SHP77 (cell line): Measurements from ENCODE around the gene MAP3K7.

Experiments used
- DNase-seq, 2 experiments: peaks; one replicate each; lab custom pipeline; 2025; lab: John Stamatoyannopoulos, UW

MAP3K7 gene

DNA sequence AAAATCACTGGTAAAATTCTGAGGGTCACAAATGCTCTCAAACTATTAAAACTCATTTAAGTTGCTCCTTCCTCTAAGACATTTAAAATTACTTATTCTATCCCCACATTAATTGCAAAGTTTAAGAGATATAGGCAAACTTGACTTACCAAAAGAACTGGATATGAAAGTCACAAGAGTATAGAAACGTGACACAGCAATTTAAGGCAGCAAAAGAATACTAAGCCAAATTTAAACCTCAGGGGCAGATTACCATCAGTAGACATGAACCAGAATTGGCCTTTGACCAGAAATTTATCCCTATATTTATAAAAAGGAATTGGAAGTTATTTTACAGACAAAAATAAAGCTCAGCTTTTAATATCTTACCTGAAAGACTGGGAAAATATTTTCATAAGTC lies 56.0 kb downstream of the MAP3K7 start:
- no peak for DNase-seq

DNA sequence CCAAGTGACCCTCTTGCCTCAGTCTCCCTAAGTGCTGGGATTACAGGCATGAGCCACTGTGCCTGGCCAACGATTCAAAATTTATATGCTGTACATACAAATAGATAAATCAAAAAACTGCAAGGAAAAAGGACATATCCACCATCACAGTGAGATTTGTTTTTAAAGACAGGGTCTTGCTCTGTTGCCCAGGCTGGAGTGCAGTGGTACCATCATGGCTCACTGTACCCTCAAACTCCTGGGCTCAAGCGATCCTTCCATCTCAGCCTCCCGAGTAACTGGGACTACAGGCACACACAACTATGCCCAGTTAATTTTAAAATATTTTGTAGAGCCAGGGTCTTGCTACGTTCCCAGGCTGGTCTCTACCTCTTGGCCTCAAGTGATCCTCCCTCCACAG lies 61.5 kb downstream of the MAP3K7 start:
- DNase-seq, result no peak

DNA sequence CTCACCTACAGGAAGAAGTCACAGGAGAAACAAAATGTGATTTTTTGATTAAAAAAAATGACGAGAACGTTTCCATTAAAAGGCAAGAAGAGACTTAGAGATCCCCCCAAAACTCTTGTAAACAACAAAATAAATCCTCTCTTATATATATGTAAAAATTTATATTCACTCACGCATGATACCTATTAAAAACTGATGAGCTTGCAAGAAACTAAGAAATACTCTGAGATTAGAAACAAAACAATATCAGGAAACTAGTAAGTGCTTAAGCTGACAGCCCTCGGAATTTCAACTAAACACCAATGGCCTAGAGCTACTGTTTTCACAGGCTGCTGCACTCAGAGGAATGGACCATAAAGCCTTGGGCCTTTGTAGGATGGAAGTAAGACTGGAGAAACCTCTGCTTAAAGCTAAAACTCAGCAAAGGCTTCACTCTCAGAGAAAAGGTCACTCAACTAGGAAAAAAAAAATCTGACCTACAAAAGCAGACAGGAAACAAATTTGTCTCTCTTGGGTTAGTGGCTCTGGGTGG lies 63.0 kb downstream of the MAP3K7 start:
- DNase-seq, result no peak

DNA sequence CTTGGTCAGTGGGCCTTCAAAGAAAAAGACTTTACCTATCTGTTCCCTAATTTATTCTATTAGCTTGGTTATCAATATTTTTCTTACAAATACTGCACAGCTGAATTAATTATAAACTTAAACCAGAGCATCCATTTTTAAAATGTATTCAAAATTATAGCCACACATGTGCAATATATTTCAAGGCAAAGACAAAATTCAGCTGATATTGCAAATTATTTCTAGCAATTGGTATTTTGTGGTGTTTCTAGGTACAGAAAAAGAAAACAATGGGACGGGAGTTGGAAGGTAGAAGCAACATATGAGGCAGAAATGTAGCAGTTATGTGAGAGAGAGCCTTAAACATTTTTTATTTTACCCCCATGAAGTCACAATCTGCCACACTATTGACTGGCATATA lies 64.9 kb downstream of the MAP3K7 start:
- no peak for DNase-seq

DNA sequence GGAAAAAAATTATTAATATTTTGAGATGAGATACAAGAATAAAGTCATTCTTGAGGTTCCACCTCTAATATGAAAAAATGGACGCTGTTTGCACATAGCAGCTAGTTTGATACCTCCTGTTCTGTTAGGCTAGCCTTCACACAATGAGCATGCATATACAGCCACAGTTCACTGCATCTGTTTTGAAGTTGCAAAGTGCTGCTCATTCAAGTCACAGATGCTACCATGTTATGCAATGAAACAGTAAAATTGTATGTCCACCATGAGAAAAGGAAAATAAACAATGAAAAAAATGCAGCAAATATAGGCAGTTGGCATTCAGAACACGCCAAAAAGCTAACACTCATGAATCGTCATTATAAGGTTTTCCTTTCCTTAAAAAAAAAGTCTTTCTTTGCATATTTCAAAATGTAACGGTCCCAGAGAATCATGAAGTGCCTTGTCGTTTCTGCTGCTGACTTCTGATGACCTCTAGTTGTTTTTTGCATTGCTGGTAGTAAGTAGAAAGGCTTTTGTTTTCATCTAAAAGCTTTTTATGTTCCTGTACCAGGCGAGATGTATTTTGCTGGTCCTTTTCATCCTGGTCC lies 70.7 kb downstream of the MAP3K7 start:
- DNase-seq, result no peak

DNA sequence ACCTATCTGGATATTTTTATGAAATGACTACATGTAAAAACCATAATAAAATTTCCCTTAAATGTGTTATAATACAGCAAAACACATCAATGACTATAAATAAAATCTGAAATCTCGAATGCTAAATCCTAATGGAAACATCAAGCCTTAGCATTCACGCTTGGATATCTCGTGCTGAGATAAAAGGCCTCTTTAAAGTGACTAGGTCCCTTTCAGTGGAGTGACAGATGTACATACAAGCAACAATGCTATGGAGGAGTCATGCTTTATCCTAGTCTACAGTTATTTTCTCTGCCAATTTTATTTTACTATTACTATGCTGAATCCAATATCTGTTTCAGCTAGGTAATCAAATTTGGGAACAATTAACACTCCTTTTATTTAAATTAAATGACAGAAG lies 72.4 kb downstream of the MAP3K7 start:
- no peak for DNase-seq

DNA sequence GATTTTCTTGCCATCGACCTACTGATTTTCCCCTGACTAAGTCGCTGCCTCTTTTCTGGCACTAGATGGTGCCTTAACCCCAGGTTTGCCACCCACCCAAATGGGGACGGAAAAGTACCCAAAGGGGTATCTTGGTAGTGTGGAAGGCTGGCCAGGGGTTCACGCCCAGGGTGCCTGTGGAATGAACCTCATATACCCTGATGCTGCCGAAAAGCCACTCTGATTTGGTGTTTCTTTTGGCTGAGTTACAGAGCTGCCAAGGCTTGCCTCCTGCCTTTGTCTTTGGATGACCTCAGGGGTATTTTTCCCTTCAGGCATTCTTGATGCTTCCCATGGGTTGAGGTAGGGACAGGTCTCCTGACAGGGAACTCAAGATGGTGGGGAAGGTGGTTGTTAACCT lies 78.1 kb downstream of the MAP3K7 start:
- no peak for DNase-seq

DNA sequence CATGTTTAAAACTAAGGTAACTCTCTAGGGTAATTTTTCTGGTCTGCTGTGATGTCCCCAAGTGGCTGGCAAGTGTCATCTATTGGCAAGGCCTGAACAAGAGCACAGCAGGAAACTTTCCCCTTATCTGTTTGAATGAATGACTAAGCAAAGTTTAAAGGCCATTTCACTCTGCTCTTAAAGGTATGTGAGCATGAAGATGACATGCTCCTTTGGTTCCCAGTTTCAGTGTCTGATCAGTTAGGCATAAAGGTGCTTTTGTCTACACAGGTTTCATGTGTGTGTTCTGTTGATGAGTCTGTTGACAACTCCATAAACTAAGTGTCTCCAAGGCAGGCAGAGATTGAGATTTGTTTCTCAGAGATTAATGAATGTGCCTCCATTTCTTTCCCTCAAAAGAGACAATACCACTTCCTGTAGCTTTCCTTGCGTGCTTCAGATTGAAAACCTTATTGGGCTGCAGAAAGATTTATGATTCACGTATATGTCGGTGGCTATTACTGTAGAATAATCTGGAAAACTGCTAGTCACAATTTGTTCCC lies 83.9 kb downstream of the MAP3K7 start:
- no peak for DNase-seq

DNA sequence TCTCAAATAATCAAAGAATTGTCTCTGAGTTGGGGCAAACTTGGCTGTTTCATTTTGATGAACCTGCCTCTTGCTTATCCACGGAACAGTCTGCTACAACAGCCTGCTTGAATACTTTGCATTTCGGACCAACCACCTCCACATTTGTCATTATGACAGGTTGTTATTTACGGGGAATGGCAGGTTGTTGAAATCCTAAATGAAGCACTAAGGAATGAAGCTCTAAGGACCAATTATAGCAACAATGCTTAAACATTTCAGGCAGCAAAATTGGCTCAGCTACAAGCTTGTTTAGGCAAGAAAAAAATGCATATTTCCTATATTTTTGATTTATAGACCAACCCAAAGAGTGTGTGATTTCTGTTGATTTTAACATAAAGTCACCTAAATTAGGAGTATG lies 84.5 kb downstream of the MAP3K7 start:
- DNase-seq, result no peak

DNA sequence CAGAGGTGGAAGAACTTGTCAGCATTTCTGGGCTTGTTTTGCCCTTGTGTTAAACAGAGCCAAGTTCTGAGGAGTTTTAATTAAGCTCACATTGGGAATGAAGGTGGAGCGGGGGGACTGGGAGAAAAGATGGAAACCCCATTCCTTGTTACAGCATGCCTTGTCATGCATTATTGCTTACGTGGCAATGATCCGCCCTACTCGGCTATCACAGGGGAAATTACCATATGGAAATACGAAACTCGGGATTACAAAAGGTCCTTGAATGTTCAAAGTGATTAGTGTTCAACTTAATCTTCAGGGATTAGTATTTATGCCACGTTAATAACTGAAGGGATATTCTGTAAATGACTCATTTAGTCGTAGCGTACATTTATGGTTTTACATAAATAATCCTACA lies 86.4 kb downstream of the MAP3K7 start:
- DNase-seq, result no peak

DNA sequence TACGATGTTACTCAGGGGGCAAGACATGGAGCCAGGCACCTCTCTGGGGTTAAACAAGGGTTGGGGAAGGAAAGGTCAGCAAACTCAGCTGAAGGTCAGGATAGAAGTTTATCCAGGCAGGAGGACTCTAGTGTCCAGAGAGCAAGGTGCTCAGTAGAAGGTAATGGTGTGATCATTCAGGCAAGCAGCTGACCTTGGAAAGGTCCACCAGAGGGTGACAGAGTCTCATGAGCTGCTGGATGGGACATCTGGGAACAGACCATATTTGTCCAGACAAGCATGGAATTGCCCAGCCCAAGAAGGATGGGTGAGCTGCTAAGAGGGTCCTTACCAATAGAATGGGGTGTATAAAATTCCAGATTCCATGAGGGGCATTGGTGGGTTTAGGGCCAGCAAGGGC lies 89.5 kb downstream of the MAP3K7 start:
- no peak for DNase-seq

DNA sequence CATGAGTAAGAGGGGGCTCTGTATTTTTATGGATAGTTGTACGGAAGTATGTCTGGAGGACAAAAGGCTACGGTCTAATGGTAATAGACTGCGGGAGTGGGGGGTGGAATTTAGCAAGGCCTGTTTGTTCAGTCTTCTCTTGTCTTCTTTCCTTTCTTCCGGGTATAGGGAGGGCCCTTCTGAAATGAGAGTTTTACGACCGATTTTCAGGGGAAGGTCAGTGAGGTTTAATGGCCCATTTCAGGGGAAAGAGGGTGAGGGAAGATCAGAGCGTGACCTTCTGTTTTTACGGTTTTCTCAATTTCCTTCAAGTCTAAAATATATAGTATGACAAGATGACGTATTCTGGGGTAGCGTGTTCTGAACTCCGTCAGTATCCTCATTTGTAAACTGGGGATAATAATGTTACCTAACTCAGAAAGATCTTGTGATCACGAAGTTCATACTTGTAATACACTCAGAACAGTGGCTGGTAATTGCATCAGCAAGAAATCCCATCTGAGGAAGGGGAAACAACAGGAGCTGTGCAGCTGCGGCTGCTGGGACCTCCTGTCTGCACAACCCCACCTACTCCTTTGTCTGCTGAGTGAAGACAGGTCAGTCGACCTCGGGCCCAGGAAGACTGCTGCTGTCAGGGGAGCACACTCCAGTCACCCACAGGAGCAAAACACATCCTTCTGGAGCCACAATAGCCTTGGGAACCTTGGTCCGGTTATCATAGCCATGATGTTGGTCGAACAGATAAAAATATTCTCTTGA lies 90.4 kb downstream of the MAP3K7 start:
- DNase-seq, result no peak

DNA sequence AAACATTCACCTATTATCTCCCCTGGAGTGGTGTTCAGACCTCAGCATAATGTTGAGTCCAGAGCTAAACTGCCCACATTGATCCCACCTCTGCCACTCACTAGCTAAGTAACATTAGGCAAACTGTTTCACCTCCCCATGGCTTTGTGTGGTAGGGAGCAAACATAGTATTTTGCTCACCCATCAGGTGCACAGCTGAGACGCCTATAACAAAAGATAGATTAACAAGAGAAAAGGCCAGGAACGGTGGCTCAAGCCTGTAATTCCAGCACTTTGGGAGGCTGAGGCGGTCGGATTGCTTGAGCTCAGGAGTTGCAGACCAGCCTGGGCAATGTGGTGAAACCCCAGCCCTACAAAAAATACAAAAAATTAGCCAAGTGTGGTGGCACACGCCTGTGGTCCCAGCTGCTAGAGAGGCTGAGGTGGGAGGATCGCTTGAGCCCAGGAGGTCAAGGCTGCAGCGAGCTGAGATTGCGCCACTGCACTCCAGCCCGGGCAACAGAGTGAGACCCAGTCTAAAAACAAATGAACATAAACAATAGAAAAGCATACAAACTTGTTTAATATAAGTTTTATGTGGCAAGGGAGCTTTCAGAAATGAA lies 91.6 kb downstream of the MAP3K7 start:
- DNase-seq, result no peak

DNA sequence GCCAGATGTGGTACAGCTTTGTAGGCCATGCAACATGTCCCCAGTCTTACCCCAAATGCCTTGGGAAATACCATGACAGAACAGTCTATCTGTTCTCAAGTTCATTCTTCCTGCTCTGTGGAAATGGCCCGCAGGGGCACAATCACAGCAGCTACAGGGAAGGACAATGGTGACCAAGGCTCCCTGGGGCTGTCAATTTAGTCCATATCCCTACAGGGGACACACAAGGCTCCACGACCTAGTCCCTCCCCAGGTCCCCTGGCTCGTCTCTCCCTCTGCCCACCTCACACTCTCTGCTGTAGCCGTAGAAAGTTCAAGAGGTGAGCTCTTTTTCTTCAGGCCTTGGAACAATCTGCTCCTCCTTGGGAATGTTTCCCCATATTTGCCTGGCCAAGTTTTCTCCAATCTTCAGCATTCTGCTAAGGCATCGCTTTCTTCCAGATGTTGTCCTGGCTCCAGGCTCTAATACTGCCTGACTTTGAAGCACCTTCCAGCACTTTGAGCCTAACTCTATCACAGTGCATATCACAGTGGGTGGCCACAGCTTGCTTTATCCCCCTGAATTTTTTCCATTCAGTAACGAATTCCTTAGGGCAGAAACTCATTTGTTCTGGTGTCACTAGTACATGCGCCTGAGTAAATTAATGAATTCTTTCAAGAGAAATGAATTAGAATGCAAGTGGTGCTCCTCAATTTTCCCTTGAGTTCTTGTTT lies 92.6 kb downstream of the MAP3K7 start:
- no peak for DNase-seq

DNA sequence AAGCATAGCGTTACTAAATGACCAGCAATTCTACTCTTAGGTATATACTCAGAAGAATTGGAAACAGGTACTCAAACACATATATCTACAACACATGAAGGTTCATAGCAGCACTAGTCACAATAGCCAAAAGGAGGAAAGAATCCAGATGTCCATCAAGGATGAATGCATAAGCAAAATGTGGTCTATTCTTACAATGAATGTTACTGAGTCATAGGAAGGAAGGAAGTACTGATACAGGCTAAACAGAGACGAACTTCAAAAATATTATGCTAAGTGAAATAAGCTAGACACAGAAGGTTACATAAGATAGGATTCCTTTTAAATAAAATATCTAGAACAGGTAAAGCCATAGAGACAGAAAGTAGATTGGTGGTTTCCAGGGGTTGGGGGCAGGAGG lies 93.5 kb downstream of the MAP3K7 start:
- no peak for DNase-seq

DNA sequence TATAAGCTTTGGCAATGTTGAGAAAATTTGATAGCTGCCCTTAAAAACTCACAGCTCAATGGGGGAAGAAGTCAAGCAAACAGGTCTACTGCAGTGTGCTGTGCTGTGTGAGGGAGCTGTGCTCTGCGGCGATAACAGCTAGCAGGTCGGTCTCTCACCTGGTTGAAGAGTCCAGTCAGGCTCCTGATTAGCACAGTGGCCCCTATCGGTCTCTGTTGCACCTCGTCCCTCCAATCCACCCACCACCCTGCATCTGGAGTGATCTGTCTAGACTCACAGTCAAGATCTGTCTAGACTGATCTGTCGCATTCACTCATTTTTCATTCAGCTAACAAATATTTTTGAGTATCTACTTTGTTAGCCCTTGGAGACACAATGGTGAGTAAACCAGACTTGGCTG lies 94.1 kb downstream of the MAP3K7 start:
- no peak for DNase-seq

DNA sequence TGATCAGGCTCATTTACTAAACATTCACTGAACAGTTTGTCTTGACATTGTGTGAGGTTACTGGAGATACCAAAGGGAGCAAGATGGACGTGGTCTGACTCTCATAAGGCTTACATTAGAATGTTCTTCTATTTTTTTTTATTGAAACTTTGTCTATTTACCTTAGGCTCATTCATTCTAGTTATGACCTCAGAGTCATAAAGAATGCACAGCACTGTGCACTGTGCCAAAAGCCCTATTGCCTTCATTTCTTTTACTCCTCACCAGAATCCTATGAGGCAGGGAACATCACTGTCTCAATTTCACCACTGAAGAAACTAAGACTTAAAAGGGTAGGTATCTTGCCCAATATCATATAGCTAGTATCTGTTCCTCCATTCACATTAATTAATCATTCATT lies 94.5 kb downstream of the MAP3K7 start:
- DNase-seq, result no peak

DNA sequence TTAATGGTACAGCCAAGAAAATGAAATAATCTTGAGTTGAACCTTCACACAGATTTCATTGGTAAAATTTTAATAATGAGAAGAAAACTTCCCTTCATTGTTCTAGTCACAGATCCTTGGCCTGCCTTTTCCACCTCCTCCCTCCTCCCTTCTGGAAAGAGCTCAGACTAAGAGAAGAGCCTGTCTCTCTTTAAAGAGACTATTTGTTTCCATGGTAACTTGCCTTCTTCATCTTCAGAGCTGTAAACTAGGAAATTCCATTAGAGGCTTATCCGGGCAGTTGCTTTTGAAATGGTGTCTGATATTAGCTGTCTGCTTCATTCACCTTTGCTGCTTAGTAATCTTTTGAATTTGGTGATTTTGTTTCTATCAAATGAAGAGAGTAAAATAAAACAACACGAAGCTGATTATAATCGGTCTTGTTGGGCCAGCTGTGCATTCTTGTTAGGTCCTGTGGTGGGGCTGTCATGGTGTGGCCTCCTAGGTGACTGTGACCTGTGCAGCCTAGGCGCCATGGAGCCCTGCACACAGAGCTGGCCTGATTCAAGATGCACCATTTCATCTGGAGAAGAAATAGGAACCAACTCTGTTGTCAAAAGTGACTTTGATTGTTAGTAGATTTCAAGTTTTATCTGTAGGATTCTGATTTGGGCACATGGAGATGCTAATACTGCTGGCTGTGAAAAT lies 96.7 kb downstream of the MAP3K7 start:
- DNase-seq, result no peak

DNA sequence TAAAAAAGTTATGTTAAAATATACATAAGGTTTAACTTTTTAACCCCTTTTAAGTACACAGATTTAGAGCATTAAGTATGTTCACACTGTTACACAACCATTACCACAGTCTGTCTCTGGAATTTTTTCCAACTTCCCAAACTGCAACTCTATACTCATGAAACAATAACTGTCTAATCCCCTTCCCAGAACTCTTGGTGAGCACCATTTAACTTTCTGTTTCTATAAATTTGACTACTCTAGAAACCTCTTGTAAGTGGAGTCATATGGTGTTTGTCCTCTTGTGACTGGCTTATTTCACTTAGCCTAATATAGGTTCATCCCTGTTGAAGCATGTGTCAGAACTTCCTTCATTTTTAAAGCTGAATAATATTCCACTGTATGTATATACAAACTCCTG lies 98.1 kb downstream of the MAP3K7 start:
- no peak for DNase-seq

DNA sequence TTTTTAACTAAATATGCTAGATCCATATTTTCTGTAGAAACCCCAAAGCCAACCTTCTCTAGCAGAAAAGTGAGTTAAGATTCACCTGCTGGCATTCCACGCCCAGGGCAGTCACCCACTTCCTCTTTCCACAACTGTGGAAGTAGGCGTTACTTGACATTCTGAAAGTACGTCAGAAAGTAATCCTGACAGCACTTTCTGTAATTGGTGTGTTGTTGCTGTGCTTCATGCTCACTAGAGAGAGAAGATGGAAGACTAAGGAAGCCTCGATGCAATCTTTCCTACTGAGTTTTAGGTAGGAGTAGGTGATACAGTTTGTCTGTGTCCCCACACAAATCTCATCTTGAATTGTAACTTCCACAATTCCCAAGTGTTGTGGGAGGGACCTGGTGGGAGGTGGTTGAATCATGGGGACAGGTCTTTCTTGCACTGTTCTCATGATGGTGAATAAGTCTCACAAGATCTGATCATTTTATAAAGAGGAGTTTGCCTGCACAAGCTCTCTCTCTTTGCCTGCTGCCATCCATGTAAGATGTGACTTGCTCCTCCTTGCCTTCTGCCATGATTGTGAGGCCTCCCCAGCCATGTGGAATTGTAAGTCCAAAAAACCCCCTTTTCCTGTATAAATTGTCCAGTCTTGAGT lies 101.1 kb downstream of the MAP3K7 start:
- DNase-seq, result no peak

DNA sequence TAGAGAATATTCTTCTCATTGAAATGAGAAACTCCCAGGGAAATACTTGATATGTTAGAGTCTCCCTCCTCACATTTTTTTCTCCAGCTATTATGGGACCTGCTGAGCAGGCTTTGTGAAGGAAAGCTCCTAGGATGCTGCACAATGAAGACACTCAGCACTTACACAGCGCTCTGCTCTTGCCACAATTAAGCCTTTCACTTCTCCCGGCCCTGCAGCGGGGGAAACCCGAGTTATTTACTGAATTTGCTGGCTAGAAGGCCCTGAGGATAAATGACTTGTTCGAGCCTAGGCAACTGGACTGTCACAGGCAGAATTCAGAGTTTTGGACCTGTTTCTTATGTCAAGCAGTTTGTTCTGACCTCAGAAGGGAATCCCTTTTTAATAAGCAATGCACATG lies 102.0 kb downstream of the MAP3K7 start:
- no peak for DNase-seq
